ENCODE data around the gene MXD1. TPM values are rescaled to one million over a fixed set of nuclear protein-coding genes. Genes with fewer than 3 reads are reported as not detected.

MXD1 gene
- total RNA-seq, 1 donor from 2014 or later = 5.0 TPM

Other genes with a start within 250 kb of the MXD1 start
- gene ANXA4, start 173.0 kb upstream of the MXD1 start, total RNA-seq = 24.7 TPM
- 3.6 TPM for gene GMCL1, start 85.4 kb upstream of the MXD1 start, total RNA-seq
- 57.6 TPM for gene SNRNP27, start 21.2 kb upstream of the MXD1 start, total RNA-seq
- gene ASPRV1, start 46.5 kb downstream of the MXD1 start, total RNA-seq = 0.84 TPM
- gene PCBP1, start 172.4 kb downstream of the MXD1 start, total RNA-seq = 211 TPM